Measurements from ENCODE around the gene RTN4R.

DNA sequence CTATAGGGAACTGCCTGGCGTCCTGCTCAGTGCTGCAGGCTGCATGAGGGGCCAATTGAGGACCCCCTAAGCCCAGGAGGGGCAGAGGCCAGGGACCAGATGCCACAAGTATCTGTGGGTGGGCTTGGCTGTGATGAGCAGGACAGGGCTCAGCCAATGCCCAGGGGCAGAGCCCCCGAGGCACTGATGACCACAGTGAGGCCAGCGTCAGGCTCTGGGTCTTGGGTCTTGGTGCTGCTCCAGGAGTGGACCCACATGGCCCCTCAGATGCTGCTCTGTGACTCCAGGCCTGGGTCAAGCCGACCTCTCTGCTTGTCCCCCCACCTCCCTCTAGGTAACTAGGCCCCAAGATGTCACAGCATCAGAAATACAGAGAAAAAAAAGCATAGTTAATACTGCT is 50.6 kb downstream of the RTN4R start:
- TF ChIP-seq POLR2A (IDR thresholded peaks at IDR 0.05): no peak
- TF ChIP-seq, protein P1, sequence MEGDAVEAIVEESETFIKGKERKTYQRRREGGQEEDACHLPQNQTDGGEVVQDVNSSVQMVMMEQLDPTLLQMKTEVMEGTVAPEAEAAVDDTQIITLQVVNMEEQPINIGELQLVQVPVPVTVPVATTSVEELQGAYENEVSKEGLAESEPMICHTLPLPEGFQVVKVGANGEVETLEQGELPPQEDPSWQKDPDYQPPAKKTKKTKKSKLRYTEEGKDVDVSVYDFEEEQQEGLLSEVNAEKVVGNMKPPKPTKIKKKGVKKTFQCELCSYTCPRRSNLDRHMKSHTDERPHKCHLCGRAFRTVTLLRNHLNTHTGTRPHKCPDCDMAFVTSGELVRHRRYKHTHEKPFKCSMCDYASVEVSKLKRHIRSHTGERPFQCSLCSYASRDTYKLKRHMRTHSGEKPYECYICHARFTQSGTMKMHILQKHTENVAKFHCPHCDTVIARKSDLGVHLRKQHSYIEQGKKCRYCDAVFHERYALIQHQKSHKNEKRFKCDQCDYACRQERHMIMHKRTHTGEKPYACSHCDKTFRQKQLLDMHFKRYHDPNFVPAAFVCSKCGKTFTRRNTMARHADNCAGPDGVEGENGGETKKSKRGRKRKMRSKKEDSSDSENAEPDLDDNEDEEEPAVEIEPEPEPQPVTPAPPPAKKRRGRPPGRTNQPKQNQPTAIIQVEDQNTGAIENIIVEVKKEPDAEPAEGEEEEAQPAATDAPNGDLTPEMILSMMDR (IDR thresholded peaks at IDR 0.05): no peak

Data from adrenal gland (tissue), 5 donors.